GM12891 (cell line): ENCODE measurements around the gene GBF1.

Experiments
- DNase-seq: peaks from one replicate; pipeline ENCODE4 v3.0.0; 2011; ENCODE audit warnings: low spot score; ENCODE audit not compliant: insufficient read length
- FAIRE-seq: peaks from 2 replicates; lab custom pipeline; 2011; peaks lifted over from hg19 to GRCh38; lab: Jason Lieb, UNC
- PAX5 ChIP-seq: IDR thresholded peaks from 2 replicates; pipeline ENCODE4 v1.6.1; 2011; ENCODE audit warnings: low read length, moderate library complexity, mild to moderate bottlenecking; ENCODE audit not compliant: insufficient read depth, severe bottlenecking
- POLR2A ChIP-seq: IDR thresholded peaks from 2 replicates; pipeline ENCODE4 v1.6.1; 2011; ENCODE audit warnings: low read depth, low read length, control low read depth
- POLR2AphosphoS5 ChIP-seq: IDR thresholded peaks from 2 replicates; pipeline ENCODE4 v1.6.1; 2011; ENCODE audit warnings: low read depth, low read length, control low read depth
- POU2F2 ChIP-seq: IDR thresholded peaks from 2 replicates; pipeline ENCODE4 v1.6.1; 2011; ENCODE audit warnings: low read depth, mild to moderate bottlenecking, control low read depth, low read length, moderate library complexity
- SPI1 ChIP-seq: IDR thresholded peaks from 2 replicates; pipeline ENCODE4 v1.6.1; 2011; ENCODE audit warnings: low read depth, low read length, control low read depth
- TAF1 ChIP-seq: IDR thresholded peaks from 2 replicates; pipeline ENCODE4 v1.6.1; 2011; ENCODE audit warnings: low read depth, low read length, control low read depth

GBF1 gene

GRCh38 chr10:102231357-102232318 is 13.7 kb upstream of the GBF1 start:
- DNase-seq: peak; percentile 71
- TF ChIP-seq POLR2AphosphoS5 (no peak), POLR2A (no peak)
- FAIRE-seq: peak; percentile 86

- TF ChIP-seq SPI1 (no peak), POLR2AphosphoS5 (no peak), POU2F2 (no peak), POLR2A (no peak), TAF1 (no peak), PAX5 (no peak)
- FAIRE-seq (no peak), DNase-seq (no peak)
Measured at GRCh38 chr10:102233997-102234396, 11.3 kb upstream of the GBF1 start.

- DNase-seq (no peak), FAIRE-seq (peak; percentile 9)
- TF ChIP-seq POU2F2 (no peak), TAF1 (no peak)
Measured at GRCh38 chr10:102234888-102235597, 10.3 kb upstream of the GBF1 start.

GRCh38 chr10:102235598-102235920 is 9.8 kb upstream of the GBF1 start:
- FAIRE-seq (no peak), DNase-seq (no peak)
- TF ChIP-seq POLR2A (no peak), PAX5 (no peak), POU2F2 (no peak), POLR2AphosphoS5 (no peak), SPI1 (no peak), TAF1 (no peak)

GRCh38 chr10:102236006-102236405 is 9.3 kb upstream of the GBF1 start:
- DNase-seq (no peak), FAIRE-seq (no peak)
- TF ChIP-seq SPI1 (no peak), POLR2A (no peak), TAF1 (no peak), POLR2AphosphoS5 (no peak), PAX5 (no peak), POU2F2 (no peak)

GRCh38 chr10:102237711-102238252 is 7.5 kb upstream of the GBF1 start:
- TF ChIP-seq TAF1: no peak
- no peak for TF ChIP-seq POU2F2
- no peak for TF ChIP-seq POLR2A
- no peak for TF ChIP-seq POLR2AphosphoS5
- no peak for TF ChIP-seq PAX5
- TF ChIP-seq SPI1: no peak
- FAIRE-seq: no peak

GRCh38 chr10:102240467-102241031 is 4.8 kb upstream of the GBF1 start:
- no peak for TF ChIP-seq POLR2A
- no peak for TF ChIP-seq POU2F2
- no peak for TF ChIP-seq SPI1
- TF ChIP-seq POLR2AphosphoS5: no peak
- TF ChIP-seq PAX5: no peak
- TF ChIP-seq TAF1: no peak
- DNase-seq: no peak
- no peak for FAIRE-seq

More at GRCh38 chr10:102237711-102238252, 7.5 kb upstream of the GBF1 start:
- DNase-seq: no peak

GRCh38 chr10:102241032-102241443 is 4.3 kb upstream of the GBF1 start:
- TF ChIP-seq PAX5 (no peak), TAF1 (no peak), POU2F2 (no peak), POLR2A (no peak), SPI1 (no peak), POLR2AphosphoS5 (no peak)
- no peak for FAIRE-seq
- no peak for DNase-seq

- TF ChIP-seq SPI1 (no peak), POU2F2 (no peak), POLR2AphosphoS5 (no peak), TAF1 (no peak)
- DNase-seq: peak; percentile 98
- FAIRE-seq: peak; percentile 97
Measured at GRCh38 chr10:102241444-102242117, 3.8 kb upstream of the GBF1 start, which contains the start of gene PITX3. Gene PITX3, minus strand, starts transcription at chr10:102241512. Its CDS starts 9,432 bp downstream, at chr10:102232080.
